Kidney epithelial cell (primary cell): ENCODE data around the gene SETDB2. TPM values are rescaled to one million over a fixed set of nuclear protein-coding genes. Genes with fewer than 3 reads are reported as not detected.

Source experiments
- DNase-seq: peaks from one replicate; pipeline ENCODE4 v3.0.0-alpha.2; 2010; ENCODE audit warnings: low read depth
- H3K27me3 ChIP-seq: 2 replicates; pipeline ENCODE4 v1.6.0; 2011; ENCODE audit warnings: low read length; ENCODE audit not compliant: control insufficient read depth, insufficient read depth
- H3K36me3 ChIP-seq: 2 replicates; pipeline ENCODE4 v1.5.1; 2011; ENCODE audit warnings: low read length; ENCODE audit not compliant: control insufficient read depth, insufficient read depth
- H3K4me3 ChIP-seq: 2 replicates; pipeline ENCODE4 v1.5.1; 2011; ENCODE audit warnings: low read depth, mild to moderate bottlenecking, control low read depth, low read length
- CTCF ChIP-seq: IDR thresholded peaks from 2 replicates; pipeline ENCODE4 v1.5.1; 2011; ENCODE audit warnings: mild to moderate bottlenecking, moderate library complexity, low read length, control low read depth, inconsistent platforms; ENCODE audit not compliant: insufficient read depth, poor library complexity, severe bottlenecking
- total RNA-seq: library from RNA; depleted of rRNA; stranded (reverse); fragments of >200 nt; gene quantifications from 2 replicates; pipeline ENCODE4 v1.2.3, GENCODE V29; 2015

SETDB2 gene
- total RNA-seq, 1 donor from 2014 or later: 4.1 TPM

- DNase-seq: no peak
- Histone ChIP-seq H3K36me3 (no peaks in the 10 kb centered on the region), H3K27me3 (no peaks in the 10 kb centered on the region), H3K4me3 (no peak overlapping the region)
- no peak for TF ChIP-seq CTCF
These were observed 43.1 kb upstream of the SETDB2 start for GRCh38 chr13:49400755-49401659.

GRCh38 chr13:49403996-49404702 lies 39.9 kb upstream of the SETDB2 start:
- H3K36me3 ChIP-seq: no peaks in the 10 kb centered on the region
- H3K4me3 ChIP-seq: no peak overlapping the region
- no peak for TF ChIP-seq CTCF
- H3K27me3 ChIP-seq: no peaks in the 10 kb centered on the region
- no peak for DNase-seq

- Histone ChIP-seq H3K36me3 (no peaks in the 10 kb centered on the region), H3K4me3 (no peak overlapping the region)
These were observed 39.4 kb upstream of the SETDB2 start for GRCh38 chr13:49404703-49405020.

GRCh38 chr13:49407068-49407467 lies 37.0 kb upstream of the SETDB2 start:
- TF ChIP-seq CTCF: no peak
- DNase-seq: no peak
- no peaks in the 10 kb centered on the region for H3K36me3 ChIP-seq
- no peaks in the 10 kb centered on the region for H3K27me3 ChIP-seq
- H3K4me3 ChIP-seq: no peak overlapping the region

More at GRCh38 chr13:49404703-49405020, 39.4 kb upstream of the SETDB2 start:
- no peak for TF ChIP-seq CTCF
- H3K27me3 ChIP-seq: no peaks in the 10 kb centered on the region
- DNase-seq: no peak

- H3K36me3 ChIP-seq: no peaks in the 10 kb centered on the region
- H3K27me3 ChIP-seq: no peaks in the 10 kb centered on the region
- H3K4me3 ChIP-seq: no peak overlapping the region
- DNase-seq: no peak
- no peak for TF ChIP-seq CTCF
These were observed 36.1 kb upstream of the SETDB2 start for GRCh38 chr13:49407936-49408335.
